ENCODE data around the gene CBR3.

Gene CBR3

GRCh38 chr21:36190736-36191135 lies 55.9 kb downstream of the CBR3 start:
- H3K4me3 ChIP-seq (ENCODE audit: low read depth, low read length) = no peak overlapping the region

GRCh38 chr21:36193200-36193599 lies 58.3 kb downstream of the CBR3 start:
- no peak for DNase-seq (ENCODE audit: low read depth)
- H3K4me3 ChIP-seq (ENCODE audit: low read depth, low read length) = no peak overlapping the region
- no peak for TF ChIP-seq CTCF (IDR thresholded peaks at IDR 0.05; ENCODE audit: low read depth, low read length, missing control alignments)

More at GRCh38 chr21:36190736-36191135, 55.9 kb downstream of the CBR3 start:
- no peak for DNase-seq (ENCODE audit: low read depth)
- no peak for TF ChIP-seq CTCF (IDR thresholded peaks at IDR 0.05; ENCODE audit: low read depth, low read length, missing control alignments)

- TF ChIP-seq CTCF (IDR thresholded peaks at IDR 0.05; ENCODE audit: low read depth, low read length, missing control alignments) = no peak
- H3K4me3 ChIP-seq (ENCODE audit: low read depth, low read length) = no peak overlapping the region
- no peak for DNase-seq (ENCODE audit: low read depth)
These were observed 59.1 kb downstream of the CBR3 start for GRCh38 chr21:36194024-36194423.

GRCh38 chr21:36195613-36196012 lies 60.7 kb downstream of the CBR3 start:
- H3K4me3 ChIP-seq (ENCODE audit: low read depth, low read length) = no peak overlapping the region
- no peak for DNase-seq (ENCODE audit: low read depth)
- TF ChIP-seq CTCF (IDR thresholded peaks at IDR 0.05; ENCODE audit: low read depth, low read length, missing control alignments) = no peak
